Dedifferentiated amniotic fluid mesenchymal stem cell (primary cell): ENCODE data around the gene TRIP6.
"Not testable (repeated sequence)": the region's sequence is repeated elsewhere in the genome, so short reads cannot be mapped to it uniquely, and the experiment has no call there.

ENCODE experiments used
- DNase-seq: peaks from one replicate; pipeline ENCODE4 v3.0.0-alpha.2; 2016; ENCODE audit errors: extremely low spot score

The TRIP6 gene

DNA sequence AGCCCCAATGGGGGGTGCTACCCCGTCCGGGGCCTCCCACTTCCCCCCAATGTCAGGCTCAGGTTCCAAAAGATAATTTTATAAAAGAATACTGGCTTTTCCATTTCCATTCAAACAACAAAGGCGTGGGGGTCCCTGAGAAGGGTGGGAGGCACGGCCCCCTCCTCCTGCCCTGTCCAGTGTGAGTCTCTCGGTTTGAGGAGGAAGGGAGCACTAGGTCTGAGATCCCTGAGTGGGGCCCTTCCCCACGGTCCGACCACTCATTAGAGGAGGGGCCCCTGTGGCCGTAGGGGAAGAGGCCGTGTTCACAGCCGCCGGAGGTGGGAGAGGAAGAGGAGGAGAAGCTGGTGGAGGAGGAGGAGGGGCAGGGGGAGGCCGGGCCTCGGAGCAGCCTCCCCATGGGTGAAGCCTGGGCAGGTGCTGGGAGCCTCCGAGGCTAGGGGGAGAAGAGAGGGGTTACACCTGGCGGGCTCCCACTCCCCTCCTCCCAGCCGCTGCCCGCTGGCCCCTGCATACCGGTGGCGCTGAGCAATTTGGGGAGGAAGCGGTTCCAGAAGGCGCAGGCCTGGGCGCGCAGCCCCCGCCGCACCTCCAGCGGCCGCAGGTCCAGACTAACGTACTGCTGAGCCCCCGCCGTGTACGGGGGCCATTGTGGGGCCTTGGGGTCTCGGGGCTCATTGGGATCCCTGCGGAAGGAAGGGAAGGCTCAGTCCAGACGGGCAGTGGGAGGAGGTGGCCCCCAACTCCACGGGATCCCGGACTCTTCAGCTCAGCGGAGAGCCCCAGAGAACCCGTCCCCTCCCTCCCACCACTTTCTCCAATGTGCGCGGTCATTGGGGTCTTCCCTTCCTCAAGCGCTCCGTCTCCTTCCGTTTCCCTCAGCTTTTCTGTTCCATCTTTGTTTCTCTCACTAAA, 23.7 kb downstream of the TRIP6 start:
- DNase-seq, result no peak

DNA sequence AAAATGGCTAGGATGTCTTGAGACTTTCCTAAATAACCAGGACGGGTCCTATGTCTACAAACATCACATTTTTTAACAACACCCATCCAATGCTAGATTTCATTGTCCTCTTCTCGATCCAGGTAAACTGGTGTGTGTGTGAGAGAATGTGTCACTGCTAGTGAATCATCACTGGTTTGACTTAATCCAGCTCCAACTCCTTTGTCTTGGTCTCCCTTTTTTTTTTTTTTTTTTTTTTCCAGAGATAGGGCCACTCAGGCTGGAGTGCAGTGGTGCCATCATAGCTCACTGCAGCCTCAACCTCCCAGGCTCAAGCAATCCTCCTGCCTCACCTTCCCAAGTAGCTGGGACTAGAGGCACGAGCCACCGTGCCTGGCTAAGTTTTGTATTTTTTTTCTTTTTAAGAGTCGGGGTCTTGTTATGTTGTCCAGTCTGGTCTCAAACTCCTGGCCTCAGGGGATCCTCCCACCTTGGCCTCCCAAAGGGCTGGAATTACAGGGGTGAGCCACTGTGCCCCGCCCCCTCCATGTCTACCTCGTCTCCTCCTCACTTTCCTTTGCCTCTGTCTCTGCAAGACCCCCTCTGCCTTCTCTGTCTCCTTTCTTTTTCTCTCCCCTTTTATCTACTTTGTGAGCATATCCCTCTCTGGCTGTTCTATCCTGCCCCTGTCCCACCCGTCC, 24.5 kb downstream of the TRIP6 start:
- no peak for DNase-seq

DNA sequence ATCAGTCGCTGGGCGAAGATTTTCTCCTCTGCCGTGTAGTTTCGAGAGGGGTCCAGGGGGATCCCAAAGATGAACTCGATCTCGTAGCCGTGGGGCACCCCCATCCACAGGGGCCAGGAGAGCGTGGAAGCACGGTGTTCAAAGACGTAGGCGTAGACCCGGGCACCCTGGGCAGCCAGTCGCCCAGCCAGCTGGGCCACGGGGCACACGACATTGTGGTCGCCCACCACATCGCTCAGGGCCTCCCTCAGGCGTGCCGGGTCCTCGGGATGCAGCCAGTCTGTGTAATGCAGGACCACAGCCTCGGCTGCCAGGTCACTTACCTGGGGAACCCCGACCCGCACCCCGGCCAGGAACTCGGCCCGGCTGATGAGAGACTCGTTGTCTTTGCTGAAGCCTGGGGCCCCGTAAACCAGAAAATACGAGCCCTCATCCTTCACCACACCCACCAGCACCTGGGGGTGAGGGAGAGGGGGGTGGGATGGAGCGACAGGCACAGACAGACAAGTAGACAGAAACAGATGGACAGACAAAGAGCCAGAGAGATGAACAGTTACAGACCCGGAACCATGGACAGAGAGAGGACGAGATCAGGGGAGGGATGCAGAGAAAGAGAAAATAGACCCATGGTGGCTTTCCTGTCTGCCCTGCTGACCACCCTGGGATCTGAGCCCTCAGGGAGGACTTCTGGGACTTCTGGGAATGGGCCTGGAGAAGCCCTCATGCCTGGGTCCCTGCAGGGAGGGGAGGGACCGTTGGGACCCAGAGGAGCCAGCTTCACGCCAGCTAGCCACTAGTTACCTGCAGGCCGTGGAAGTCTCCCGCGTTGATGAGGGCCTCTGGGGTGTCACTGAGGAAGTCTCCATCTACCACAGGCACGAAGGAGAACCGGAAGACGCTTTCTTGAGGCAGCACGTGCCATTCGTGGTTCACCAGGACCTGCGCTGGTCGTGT, 25.5 kb downstream of the TRIP6 start:
- no peak for DNase-seq

DNA sequence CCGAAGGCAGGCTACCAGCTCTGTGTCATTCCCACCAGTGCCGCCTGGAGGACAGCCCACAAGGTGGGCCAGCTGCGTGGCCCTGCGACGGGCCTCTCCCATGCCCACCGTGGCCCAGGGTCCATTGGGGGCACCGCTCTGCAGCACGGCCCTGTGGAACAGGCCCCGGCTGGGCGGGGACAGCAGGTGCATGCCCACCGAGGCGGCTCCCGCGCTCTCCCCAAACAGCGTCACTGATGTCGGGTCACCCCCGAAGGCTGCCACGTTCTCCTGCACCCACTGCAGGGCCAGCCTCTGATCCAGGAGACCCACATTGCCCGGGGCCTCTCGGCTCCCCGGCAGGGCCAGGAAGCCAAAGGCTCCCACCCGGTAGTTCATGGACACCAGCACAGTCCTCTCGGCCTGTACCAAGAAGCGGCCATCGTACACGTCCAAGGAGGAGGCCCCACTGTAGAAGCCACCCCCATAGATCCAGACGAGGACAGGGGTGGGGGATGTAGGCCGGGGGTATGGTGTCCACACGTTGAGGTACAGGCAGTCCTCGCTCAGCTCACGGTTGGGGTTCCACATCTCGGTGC, 26.2 kb downstream of the TRIP6 start:
- no peak for DNase-seq

GRCh38 chr7:100893910-100894721, 26.9 kb downstream of the TRIP6 start:
- DNase-seq, result no peak

DNA sequence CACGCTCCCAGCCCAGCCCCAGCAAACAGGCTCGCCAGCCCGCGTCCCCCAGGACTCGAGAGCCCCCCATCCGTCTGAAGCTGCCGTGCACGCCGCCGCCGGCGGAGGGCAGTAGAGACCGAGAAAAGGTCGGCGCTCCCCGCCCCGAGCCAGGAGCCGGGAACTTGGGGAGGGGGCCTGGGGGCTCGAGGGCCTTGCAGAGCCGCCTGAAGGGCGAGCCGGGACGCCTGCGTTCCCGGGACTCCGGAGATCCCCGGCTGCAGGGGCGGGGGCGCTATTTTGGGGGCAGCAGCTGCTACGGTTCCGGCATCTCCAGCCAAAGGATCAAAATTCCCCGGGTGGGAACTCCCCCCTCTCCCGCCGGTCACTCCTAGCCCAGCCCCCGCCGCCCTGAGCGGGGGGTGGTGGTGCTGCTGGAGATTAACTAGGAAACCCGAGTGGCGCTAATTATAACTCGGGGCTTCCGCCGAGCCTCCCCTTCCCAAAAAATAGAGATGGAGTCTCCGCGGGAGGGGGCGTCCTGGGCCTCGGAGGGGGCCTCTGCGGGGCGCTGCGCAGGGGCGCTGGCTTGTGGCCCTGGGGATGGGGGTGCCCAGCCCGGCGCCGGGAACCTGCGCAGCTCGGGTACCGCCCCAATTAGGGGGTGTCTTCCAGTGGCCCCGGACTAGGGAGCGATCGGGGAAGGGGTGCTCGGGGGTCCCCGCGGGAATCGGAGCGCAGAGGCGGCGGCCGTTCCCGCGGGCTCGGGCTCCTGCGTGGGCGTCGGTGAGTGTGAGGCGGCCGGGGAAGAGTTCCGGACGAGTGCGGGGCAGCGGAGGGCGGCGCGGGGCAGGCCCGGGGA, 27.9 kb downstream of the TRIP6 start:
- no peak for DNase-seq

DNA sequence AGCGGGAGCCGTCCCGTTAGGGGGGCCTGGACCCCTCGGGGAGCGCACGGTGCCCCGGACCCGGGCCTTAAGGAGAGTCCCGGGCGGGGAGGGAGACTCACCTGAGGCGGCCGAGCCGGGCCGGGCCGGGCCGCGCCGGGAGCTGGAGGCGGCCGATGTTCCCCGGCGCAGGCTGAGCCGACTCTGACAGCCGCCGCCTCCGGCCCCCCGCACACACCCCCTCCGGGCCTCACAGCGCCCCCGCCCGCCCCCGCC, 28.4 kb downstream of the TRIP6 start, which contains the start of gene ACHE:
TSS of gene ACHE (minus strand) at position 188 of the 255 bp plus-strand sequence. CDS start 1,656 bp downstream, outside the sequence.
- DNase-seq, result no peak

DNA sequence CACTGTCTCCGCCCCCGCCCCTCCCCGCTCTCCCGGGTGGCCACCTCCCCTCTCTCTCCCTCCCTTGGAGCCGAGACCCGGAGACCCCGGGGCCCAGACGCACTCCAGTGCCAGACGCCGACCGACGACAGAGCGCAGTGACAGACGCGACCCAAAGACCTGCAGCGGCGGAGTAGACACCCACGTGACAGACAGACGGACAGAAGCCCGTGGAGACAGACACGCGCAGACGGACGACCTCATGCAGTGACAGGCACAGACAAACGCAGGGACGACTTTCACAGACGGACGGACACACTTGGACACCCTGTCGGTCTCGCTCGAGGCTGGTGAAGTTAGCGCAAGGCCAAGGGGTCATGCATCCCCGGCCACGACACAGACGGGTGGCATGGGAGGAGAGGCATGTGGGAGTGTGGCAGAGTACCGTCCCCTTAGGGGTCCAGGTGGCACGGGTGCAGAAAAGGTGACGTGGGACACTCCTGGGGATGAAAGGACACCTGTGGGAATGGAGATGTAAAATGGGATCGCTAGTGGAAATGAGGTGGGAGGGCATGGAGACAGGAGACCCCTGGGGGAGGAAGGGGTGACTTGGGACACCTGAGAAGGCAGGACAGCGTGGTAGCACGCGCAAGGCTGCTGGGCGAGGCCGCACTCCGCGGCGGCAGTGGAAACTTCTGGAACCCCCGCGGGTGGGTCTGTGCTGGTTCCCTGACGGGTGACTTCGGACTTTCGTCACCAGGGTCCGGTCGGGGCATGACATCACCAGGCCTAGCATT, 29.0 kb downstream of the TRIP6 start:
- DNase-seq, result no peak

- no peak for DNase-seq
These were observed 29.8 kb downstream of the TRIP6 start for GRCh38 chr7:100896732-100897608.

DNA sequence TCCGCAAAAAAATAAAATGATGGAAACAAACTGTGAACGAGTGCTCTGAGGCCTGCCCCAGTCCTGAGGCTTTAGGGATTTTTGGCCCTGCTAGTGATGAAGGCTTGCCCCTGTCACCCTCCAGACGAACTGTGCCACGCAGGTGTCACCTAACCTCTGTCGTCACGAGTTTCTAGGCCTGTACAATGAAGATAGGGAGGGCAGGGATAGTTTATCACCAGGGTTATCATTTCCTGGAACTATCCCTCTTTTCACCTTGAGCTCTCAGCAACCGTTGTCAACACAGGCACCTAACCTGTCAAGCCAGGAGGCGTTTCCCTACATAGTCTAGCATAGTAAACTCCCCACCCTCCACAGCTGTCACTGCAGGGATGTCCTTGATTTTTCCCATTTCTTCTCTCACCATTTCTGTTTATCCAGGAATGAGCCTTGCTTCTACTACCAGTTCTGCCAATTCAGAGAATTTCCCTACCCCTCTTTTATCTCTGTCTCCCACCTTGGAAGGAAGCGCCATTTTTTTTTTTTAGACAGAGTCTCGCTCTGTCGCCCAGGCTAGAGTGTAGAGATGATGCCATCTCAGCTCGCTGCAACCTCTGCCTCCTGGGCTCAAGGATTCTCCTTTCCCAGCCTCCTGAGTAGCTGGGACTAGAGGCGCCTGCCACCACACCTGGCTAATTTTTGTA, 30.7 kb downstream of the TRIP6 start:
- DNase-seq, result no peak

GRCh38 chr7:100899432-100899831, 32.2 kb downstream of the TRIP6 start:
- no peak for DNase-seq

GRCh38 chr7:100900978-100901377, 33.8 kb downstream of the TRIP6 start:
- no peak for DNase-seq

DNA sequence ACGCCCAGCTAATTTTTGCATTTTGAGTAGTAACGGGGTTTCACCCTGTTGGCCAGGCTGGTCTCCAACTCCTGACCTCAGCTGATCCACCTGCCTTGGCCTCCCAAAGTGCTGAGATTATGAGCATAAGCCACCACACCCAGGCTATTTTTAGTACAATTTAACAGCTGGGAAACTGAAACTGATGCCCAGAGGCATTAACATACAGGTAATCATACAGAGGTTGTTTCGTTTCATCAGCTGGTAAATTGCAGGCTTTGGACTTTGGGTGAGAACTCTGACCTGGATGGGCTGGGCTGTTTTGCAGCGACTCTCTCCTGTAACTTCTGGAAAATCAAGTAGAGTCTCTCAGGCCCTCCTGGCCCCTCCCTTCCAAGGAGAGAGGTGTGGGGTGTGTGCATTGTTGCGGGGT, 34.7 kb downstream of the TRIP6 start:
- no peak for DNase-seq

GRCh38 chr7:100902638-100903037, 35.5 kb downstream of the TRIP6 start:
- no peak for DNase-seq

- DNase-seq, result no peak
These were observed 41.3 kb downstream of the TRIP6 start for GRCh38 chr7:100908512-100908911.

DNA sequence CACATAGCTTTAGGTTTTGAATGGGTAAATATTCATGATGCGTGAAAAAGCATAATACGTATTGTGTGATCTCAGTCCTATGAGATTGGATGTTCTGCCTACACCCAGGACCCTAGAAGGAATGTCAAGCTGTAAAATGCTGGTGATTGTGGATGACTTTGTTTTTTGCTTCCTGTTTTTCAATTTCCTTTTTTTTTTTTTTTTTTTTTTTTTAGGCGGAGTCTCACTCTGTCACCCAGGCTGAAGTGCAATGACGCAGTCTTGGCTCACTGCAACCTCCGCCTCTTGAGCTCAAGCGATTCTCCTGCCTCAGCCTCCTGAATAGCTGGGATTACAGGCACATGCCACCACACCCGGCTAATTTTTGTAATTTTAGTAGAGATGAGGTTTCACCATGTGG, 43.3 kb downstream of the TRIP6 start:
- not testable (repeated sequence) for DNase-seq

- no peak for DNase-seq
These were observed 44.3 kb downstream of the TRIP6 start for GRCh38 chr7:100911484-100911883.
